HG03565 (cell line): ENCODE measurements around the gene TCTA.
"Not testable (repeated sequence)": the region's sequence is repeated elsewhere in the genome, so short reads cannot be mapped to it uniquely, and the experiment has no call there.

ENCODE experiments used
- ATAC-seq: cut with Tn5 transposase; IDR thresholded peaks from one replicate; pipeline ENCODE4 v1.9.1; 2021; ENCODE audit warnings: mild to moderate bottlenecking, moderate library complexity; ENCODE audit not compliant: unreplicated experiment

The TCTA gene

GRCh38 chr3:49411968-49412631 lies at the start of gene TCTA, which contains the start of gene RHOA:
TCTA (plus strand) TSS chr3:49412423; CDS start chr3:49412427, 4 bp downstream.
RHOA (minus strand) TSS chr3:49411976; CDS start chr3:49375589, 36,387 bp downstream.
- peak; percentile 73 for ATAC-seq

GRCh38 chr3:49362561-49362960 lies 49.7 kb upstream of the TCTA start:
- ATAC-seq: no peak

GRCh38 chr3:49370585-49371290 lies 41.5 kb upstream of the TCTA start:
- ATAC-seq: no peak

GRCh38 chr3:49371946-49372345 lies 40.3 kb upstream of the TCTA start:
- ATAC-seq: no peak

- no peak for ATAC-seq
Observed at GRCh38 chr3:49377483-49377882, 34.7 kb upstream of the TCTA start.

- ATAC-seq: no peak
Observed at GRCh38 chr3:49378249-49378895, 33.9 kb upstream of the TCTA start.

- no peak for ATAC-seq
Observed at GRCh38 chr3:49383387-49383786, 28.8 kb upstream of the TCTA start.

- ATAC-seq: no peak
Observed at GRCh38 chr3:49385617-49386016, 26.6 kb upstream of the TCTA start.

- ATAC-seq: no peak
Observed at GRCh38 chr3:49386056-49386756, 26.0 kb upstream of the TCTA start.

- ATAC-seq: no peak
Observed at GRCh38 chr3:49387721-49388120, 24.5 kb upstream of the TCTA start.

GRCh38 chr3:49388289-49388820 lies 23.9 kb upstream of the TCTA start:
- no peak for ATAC-seq

- ATAC-seq: no peak
Observed at GRCh38 chr3:49389297-49389696, 22.9 kb upstream of the TCTA start.

GRCh38 chr3:49391310-49391709 lies 20.9 kb upstream of the TCTA start:
- not testable (repeated sequence) for ATAC-seq

GRCh38 chr3:49397470-49397869 lies 14.8 kb upstream of the TCTA start:
- no peak for ATAC-seq

- no peak for ATAC-seq
Observed at GRCh38 chr3:49399461-49399860, 12.8 kb upstream of the TCTA start.

GRCh38 chr3:49401766-49402165 lies 10.5 kb upstream of the TCTA start:
- no peak for ATAC-seq

- no peak for ATAC-seq
Observed at GRCh38 chr3:49403891-49404290, 8.3 kb upstream of the TCTA start.

GRCh38 chr3:49405570-49405969 lies 6.7 kb upstream of the TCTA start:
- ATAC-seq: not testable (repeated sequence)

- ATAC-seq: no peak
Observed at GRCh38 chr3:49406571-49407565, 5.4 kb upstream of the TCTA start.
